ENCODE measurements around the gene CERT1.
A peak's percentile ranks its signal among the peaks of the same experiment; 100 is the strongest.
"Not testable (repeated sequence)": the region's sequence is repeated elsewhere in the genome, so short reads cannot be mapped to it uniquely, and the experiment has no call there.

The CERT1 gene
- long read RNA-seq, donor 1, partial matches to known transcripts: 0 of 6 reads
- long read RNA-seq, donor 1, other reads (novel, unspliced or antisense): 0 of 6 reads
- long read RNA-seq, donor 2: 0 reads
- long read RNA-seq, donor 3, partial matches to known transcripts: 0 of 4 reads
- long read RNA-seq, donor 3, other reads (novel, unspliced or antisense): 0 of 4 reads
- long read RNA-seq, donor 4, transcript COL4A3BP-222 (17 exons, 3,154 nt): major isoform, 5 of 16 reads
- long read RNA-seq, donor 4, partial matches to known transcripts: 9 of 16 reads
- long read RNA-seq, donor 4, other reads (novel, unspliced or antisense): 0 of 16 reads
- long read RNA-seq, donor 5, partial matches to known transcripts: 0 of 3 reads
- long read RNA-seq, donor 5, other reads (novel, unspliced or antisense): 0 of 3 reads
- long read RNA-seq, donor 6, partial matches to known transcripts: 42 of 49 reads
- long read RNA-seq, donor 6, other reads (novel, unspliced or antisense): 0 of 49 reads
- long read RNA-seq, donor 7, transcript COL4A3BP-222 (17 exons, 3,154 nt): major isoform, 5 of 8 reads
- long read RNA-seq, donor 7, partial matches to known transcripts: 0 of 8 reads
- long read RNA-seq, donor 7, other reads (novel, unspliced or antisense): 0 of 8 reads
- long read RNA-seq, donor 8, transcript COL4A3BP-222 (17 exons, 3,154 nt): major isoform, 5 of 7 reads
- long read RNA-seq, donor 8, partial matches to known transcripts: 0 of 7 reads
- long read RNA-seq, donor 8, other reads (novel, unspliced or antisense): 0 of 7 reads

- DNase-seq: peak; percentile 97
Observed at GRCh38 chr5:75511435-75512382, at the start of gene CERT1, which contains the start of gene POLK. CERT1 (minus strand) TSS chr5:75511629; CDS start chr5:75511207, 422 bp downstream. POLK (plus strand) TSS chr5:75511891.

DNA sequence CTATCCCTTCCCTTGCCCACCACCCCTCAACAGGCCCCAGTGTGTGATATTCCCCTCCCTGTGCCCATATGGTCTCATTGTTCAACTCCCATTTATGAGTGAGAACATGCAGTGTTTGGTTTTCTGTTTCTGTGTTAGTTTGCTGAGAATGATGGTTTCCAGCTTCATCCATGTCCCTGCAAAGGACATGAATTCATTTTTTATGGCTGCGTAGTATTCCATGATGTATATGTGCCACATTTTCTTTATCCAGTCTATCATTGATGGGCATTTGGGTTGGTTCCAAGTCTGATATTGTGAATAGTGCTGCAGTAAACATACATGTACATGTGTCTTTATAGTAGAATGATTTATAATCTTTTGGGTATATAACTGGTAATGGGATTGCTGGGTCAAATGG is 49.2 kb upstream of the CERT1 start:
- not testable (repeated sequence) for DNase-seq

GRCh38 chr5:75558981-75559632 is 47.7 kb upstream of the CERT1 start:
- DNase-seq: no peak

DNA sequence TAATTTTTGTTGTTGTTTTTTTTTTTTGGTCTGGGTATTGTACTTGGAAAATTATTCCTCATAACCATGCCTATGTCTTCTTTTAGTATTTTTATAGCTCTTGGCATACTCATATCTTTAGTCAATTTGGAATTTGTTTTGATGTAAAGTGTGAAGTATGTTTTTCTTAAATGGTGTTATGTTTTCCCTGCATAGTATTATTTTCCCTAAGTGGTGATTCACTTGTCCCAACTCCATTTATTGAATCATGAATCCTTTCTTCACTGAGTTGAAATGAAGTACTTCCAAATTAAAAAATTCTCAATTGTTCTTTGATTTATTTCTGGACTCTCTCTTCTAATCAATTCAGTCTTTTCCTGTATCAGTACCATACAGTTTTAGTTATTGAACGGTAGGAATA is 46.8 kb upstream of the CERT1 start:
- no peak for DNase-seq

DNA sequence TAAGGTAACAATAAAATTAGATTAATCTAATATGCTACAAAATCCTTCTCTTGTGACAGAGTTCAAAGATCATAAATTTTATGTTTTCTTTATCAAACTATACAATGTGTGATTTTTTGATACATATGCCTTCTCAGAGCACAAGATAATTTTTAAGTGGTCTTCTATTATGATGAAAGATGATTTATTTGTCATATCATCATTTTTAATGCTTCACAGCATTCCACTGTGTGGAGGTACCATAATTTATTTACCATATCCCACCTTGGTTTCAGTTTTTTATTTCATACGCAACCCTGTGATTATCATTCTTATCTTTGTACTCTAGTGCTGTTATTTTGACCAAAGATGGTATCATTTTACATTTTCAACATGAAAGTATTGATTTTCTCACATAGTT is 41.9 kb upstream of the CERT1 start:
- no peak for DNase-seq

DNA sequence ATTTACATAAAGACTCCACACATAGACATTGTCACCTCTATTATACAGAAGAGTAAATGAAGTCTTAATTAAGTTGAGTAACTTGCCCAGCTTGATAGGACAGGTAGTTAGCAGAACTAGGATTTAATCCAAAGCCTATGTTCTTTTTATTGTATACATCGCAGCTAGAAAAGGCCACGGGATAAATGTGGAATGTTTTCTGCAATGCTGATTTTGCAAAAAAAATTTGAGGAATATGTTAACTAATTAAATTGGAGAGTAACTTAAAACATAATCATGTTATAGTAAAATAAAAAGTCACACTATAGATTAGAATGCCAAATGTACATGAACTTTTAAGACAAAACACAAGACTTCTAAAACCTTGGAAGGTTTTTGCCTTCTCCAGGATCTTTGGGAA is 41.3 kb upstream of the CERT1 start:
- no peak for DNase-seq

DNA sequence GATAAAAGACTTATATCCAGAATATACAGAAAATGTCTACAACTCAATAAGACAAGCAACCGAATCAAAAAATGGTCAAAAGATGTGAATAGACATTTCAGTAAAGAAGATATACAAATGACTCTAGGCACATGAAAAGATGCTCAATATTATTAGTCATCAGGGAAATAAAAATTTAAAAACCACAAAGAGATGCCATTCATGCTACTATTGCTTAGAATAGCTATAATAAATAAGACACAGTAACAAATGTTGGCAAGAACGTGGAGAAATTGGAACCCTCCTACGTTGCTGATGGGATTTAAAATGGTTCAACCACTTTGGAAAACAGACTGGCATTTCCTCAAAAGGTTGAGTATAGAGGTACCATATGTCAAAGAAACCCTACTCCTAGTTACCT is 40.0 kb upstream of the CERT1 start:
- DNase-seq: no peak

GRCh38 chr5:75550597-75550996 is 39.2 kb upstream of the CERT1 start:
- DNase-seq: no peak

DNA sequence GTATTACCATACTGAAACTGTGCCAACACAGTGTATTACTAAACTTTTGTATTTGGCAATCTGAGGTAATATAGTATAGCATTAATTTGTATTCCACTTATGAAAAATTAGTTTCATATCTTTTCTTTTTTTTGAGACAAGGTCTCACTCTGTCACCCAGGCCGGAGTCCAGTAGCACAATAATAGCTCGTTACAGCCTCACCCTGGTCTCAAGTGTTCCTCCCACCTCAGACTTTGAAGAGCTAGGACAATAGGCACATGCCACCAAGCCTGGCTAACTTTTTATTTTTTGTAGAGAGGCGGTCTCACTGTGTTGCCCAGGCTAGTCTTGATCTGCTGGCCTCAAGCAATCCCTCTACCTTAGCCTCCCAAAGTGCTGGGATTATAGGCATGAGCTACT is 36.4 kb upstream of the CERT1 start:
- DNase-seq: no peak

DNA sequence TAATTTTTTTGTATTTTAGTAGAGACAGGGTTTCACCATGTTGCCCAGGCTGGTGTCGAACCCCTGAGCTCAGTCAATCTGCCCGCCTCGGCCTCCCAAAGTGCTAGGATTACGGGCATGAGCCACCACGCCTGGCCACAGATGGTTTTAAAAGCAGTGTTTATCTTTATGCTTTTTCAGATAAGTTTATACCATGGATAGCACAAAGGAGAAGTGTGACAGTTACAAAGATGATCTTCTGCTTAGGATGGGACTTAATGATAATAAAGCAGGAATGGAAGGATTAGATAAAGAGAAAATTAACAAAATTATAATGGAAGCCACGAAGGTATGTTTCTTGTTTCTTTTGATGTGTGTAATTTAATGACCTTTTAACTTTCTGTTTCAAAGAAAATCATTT is 35.4 kb upstream of the CERT1 start:
- DNase-seq: no peak

DNA sequence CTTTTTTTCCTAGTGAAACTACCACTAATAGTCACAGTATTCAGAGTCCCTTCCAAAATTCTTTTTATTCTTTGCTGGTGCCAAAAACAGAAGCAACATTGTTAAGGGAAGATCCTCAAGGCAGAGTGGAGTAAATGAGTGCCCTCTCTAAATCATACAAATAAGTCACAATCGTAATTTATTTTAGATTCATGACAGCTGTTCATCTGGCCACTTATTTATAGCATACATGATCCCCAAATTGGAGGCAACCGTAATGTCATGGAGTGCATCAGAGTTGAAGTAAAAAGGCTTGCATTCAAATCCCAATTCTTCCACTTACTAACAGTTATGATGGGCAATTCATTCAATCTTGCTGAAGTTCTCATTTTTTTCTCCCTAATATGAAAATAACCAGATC is 33.7 kb upstream of the CERT1 start:
- DNase-seq: no peak

GRCh38 chr5:75538211-75538610 is 26.8 kb upstream of the CERT1 start:
- no peak for DNase-seq

DNA sequence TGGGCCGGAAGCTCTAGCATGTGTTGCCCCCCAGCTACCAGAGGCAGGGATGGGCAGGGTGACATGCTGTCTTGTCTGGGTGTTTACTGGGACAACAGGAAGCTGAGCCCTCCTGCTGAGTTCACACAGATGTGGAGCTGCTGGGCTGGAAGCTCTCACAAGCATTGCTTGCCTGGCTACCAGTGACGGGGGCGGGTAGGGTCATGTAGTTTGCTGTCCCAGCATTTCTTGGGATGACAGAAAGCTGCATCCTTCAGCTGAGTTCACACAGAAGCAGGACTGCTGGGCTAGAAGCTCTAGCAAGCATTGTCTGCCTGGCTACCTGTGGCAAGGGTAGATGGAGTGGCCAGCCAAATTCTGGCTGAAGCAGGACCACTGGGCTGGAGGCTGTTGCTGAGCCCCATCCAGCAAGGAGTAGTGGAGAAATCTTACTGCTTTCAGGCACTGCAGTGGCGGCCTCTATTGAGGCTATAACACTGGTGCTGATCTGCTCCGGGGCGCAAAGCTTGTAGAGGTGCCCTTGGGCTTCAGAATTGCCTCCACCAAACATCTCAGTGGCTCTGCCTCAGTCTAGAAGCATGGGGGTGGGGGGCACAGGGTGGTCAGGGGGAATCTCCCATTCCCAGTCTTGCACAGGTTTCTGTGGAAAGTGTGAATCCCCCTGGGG is 25.4 kb upstream of the CERT1 start:
- DNase-seq: no peak

GRCh38 chr5:75536147-75536546 is 24.7 kb upstream of the CERT1 start:
- DNase-seq: no peak

DNA sequence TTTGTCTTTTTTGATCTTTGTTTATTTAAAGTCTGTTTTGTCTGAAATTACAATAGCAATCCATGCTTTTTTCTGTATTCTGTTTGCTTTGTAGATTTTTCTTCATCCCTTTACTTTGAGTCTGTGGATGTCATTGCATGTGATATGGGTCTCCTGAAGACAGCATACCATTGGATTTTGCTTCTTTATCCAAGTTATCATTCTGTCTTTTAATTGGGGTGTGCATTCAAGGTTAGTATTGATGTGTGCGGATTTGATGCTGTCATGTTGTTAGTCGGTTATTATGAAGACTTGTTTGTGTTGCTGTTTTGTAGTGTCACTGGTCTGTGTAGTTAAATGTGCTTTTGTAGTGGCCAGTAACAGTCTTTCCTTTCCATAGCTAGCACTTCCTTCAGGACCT is 23.3 kb upstream of the CERT1 start:
- DNase-seq: no peak

DNA sequence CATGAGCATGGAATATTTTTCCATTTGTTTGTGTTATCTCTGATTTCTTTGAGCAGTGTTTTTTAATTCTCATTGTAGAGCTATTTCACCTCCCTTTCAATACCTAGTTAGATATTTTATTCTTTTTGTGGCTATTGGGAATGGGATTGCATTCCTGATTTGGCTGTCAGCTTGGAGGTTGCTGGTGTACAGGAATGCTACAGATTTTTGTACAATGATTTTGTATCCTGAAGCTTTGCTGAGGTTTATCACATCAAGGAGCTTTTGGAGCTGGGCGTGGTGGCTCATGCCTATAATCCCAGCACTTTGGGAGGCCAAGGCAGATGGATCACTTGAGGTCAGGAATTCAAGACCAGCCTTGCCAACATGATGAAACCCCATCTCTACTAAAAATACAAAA is 22.3 kb upstream of the CERT1 start:
- not testable (repeated sequence) for DNase-seq

DNA sequence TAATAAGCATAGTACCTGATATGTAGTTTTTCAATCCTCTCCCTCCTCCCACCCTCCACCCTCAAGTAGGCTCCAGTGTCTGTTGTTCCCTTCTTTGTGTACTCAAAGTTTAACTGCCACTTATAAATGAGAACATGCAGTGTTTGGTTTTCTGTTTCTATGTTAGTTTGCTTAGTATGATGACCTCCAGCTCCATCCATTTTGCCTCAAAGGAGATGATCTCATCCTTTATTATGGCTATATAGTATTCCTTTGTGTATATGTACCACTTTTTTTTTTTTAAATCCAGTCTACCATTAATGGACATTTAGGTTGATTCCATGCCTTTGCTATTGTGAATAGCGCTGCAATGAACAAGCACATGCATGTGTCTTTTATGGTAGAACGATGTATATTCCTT is 20.8 kb upstream of the CERT1 start:
- no peak for DNase-seq

- DNase-seq: no peak
Observed at GRCh38 chr5:75529185-75529584, 17.8 kb upstream of the CERT1 start.

- no peak for DNase-seq
Observed at GRCh38 chr5:75526070-75526469, 14.6 kb upstream of the CERT1 start.

DNA sequence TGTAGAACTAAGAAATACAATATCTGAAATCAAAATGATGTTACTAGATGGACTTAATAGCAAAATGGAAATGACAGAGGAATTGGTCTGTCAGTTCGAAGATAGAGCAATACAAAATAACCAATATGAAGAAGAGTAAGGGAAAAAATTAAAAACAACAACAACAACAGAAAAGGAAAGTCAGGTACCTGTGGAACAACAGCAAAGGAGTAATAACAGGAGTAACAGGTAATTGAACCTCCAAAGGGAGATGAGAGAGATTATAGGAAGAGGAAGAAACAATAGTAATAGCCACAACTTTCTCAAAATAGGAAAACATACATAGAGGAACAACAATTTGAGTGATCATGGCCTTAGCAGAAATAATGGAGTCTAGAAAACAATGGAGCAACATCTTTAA is 13.9 kb upstream of the CERT1 start:
- DNase-seq: no peak

DNA sequence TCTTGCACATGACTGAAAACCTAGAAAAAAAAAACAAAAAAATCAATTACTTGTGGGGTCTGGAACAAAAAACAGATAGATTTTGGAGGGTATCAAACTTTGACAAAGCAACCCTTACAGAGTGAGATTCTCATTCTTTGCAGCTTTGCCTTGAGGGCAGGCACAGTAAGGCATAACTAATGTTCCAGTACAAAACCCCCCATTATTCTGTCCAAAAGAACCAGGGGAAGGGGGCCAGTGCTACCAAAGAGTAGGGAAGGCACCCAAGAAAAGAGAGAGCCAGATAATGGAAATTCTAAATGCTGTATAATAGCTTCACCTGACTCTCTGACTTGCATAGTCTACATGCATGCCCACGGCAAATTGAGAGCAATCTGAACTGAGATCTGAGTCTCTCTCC is 13.2 kb upstream of the CERT1 start:
- DNase-seq: no peak

All from right kidney (tissue), 9 donors.